GM23338 (cell line): ENCODE results near the gene PRG2. TPM values are rescaled to one million over a fixed set of nuclear protein-coding genes. Genes with fewer than 3 reads are reported as not detected.

Experiments used
- ATAC-seq: fragments of 200-7000 bp; cut with Tn5 transposase; 3 replicates; pipeline ENCODE4 v1.9.1; 2020
- DNase-seq: peaks from one replicate; pipeline ENCODE4 v3.0.0-alpha.2; 2015; ENCODE audit warnings: low spot score
- H2AFZ ChIP-seq: fragments of 200-600 bp; sonication (generic); 2 replicates; pipeline ENCODE4 v1.8.0; 2016; ENCODE audit warnings: antibody characterized with exemption, mild to moderate bottlenecking, moderate library complexity
- H3F3A ChIP-seq: fragments of 200-600 bp; sonication (generic); replicated peaks from 2 replicates; pipeline ENCODE4 v1.8.0; 2017; ENCODE audit warnings: antibody characterized with exemption, mixed run types, low read depth
- H3K27ac ChIP-seq: fragments of 200-600 bp; sonication (generic); 2 replicates; pipeline ENCODE4 v1.6.1; 2016; ENCODE audit warnings: low read depth
- H3K27me3 ChIP-seq: fragments of 200-600 bp; sonication (generic); 2 replicates; pipeline ENCODE4 v1.8.0; 2016; ENCODE audit warnings: mild to moderate bottlenecking, mixed run types, moderate library complexity; ENCODE audit not compliant: insufficient read depth
- H3K36me3 ChIP-seq: fragments of 200-600 bp; sonication (generic); 2 replicates; pipeline ENCODE4 v1.8.0; 2016; ENCODE audit warnings: mild to moderate bottlenecking; ENCODE audit not compliant: insufficient read depth
- H3K4me1 ChIP-seq: fragments of 200-600 bp; sonication (generic); 2 replicates; pipeline ENCODE4 v1.8.0; 2016; ENCODE audit warnings: mild to moderate bottlenecking, moderate library complexity; ENCODE audit not compliant: insufficient read depth
- H3K4me2 ChIP-seq: fragments of 200-600 bp; sonication (generic); 2 replicates; pipeline ENCODE4 v1.7.1; 2017; ENCODE audit warnings: mixed run types
- H3K4me3 ChIP-seq: fragments of 200-600 bp; sonication (generic); 2 replicates; pipeline ENCODE4 v1.6.1; 2016; ENCODE audit warnings: mixed run types
- H3K79me2 ChIP-seq: fragments of 200-600 bp; sonication (generic); replicated peaks from 2 replicates; pipeline ENCODE4 v1.8.0; 2017; ENCODE audit warnings: mild to moderate bottlenecking; ENCODE audit not compliant: insufficient read depth
- H3K9me2 ChIP-seq: fragments of 200-600 bp; sonication (generic); 2 replicates; pipeline ENCODE4 v1.8.0; 2017; ENCODE audit not compliant: insufficient read depth
- H4K20me1 ChIP-seq: fragments of 200-600 bp; sonication (generic); replicated peaks from 2 replicates; pipeline ENCODE4 v1.8.0; 2017; ENCODE audit warnings: mild to moderate bottlenecking; ENCODE audit not compliant: insufficient read depth
- H3K27ac Mint-ChIP-seq: 2 replicates; pipeline ENCODE4 v1.8.0; 2020; ENCODE audit warnings: inconsistent platforms, mild to moderate bottlenecking, moderate library complexity, mixed read lengths
- H3K27me3 Mint-ChIP-seq: 3 replicates; pipeline ENCODE4 v1.8.0; 2022; ENCODE audit warnings: low read depth, mild to moderate bottlenecking, moderate library complexity, mixed read lengths, inconsistent platforms; ENCODE audit not compliant: insufficient read depth, poor library complexity
- H3K36me3 Mint-ChIP-seq: 3 replicates; pipeline ENCODE4 v1.8.0; 2021; ENCODE audit warnings: low read depth, mild to moderate bottlenecking, inconsistent platforms, moderate library complexity, mixed read lengths
- H3K4me1 Mint-ChIP-seq: 3 replicates; pipeline ENCODE4 v1.8.0; 2020; ENCODE audit warnings: mild to moderate bottlenecking, inconsistent platforms, mixed read lengths
- H3K4me3 Mint-ChIP-seq: 3 replicates; pipeline ENCODE4 v1.8.0; 2021; ENCODE audit warnings: moderate library complexity, mild to moderate bottlenecking, inconsistent platforms, mixed read lengths
- H3K9me3 Mint-ChIP-seq: 3 replicates; pipeline ENCODE4 v1.8.0; 2020; ENCODE audit warnings: moderate library complexity, mild to moderate bottlenecking, inconsistent platforms, mixed read lengths
- EZH2 ChIP-seq: fragments of 200-600 bp; sonication (generic); IDR thresholded peaks from one replicate; pipeline ENCODE4 v1.8.0; 2017; ENCODE audit warnings: antibody characterized with exemption, mild to moderate bottlenecking, low read depth; ENCODE audit not compliant: unreplicated experiment
- NANOG ChIP-seq: IDR thresholded peaks from 2 replicates; pipeline ENCODE4 v1.6.1; 2016; ENCODE audit warnings: antibody characterized with exemption, borderline replicate concordance
- POLR2AphosphoS5 ChIP-seq: IDR thresholded peaks from 2 replicates; pipeline ENCODE4 v1.6.1; 2016; ENCODE audit warnings: antibody characterized with exemption, low read depth
- polyA plus RNA-seq: library from polyadenylated mRNA; unstranded; fragments of >200 nt; fragmentation: Nextera tagmentation; extraction: Ambion mirVana; gene quantifications from 2 replicates; pipeline ENCODE4 v1.2.1, GENCODE V29; 2016
- total RNA-seq: library from RNA; depleted of rRNA; stranded (reverse); fragments of >200 nt; shearing (Covaris generic); gene quantifications from 2 replicates; pipeline ENCODE4 v1.2.3, GENCODE V29; 2014
- TF ChIP-seq, protein P1 (sequence below), 2 experiments: fragments of 200-600 bp in 1 of 2; sonication (generic) in 1 of 2; conservative IDR thresholded peaks; 2 replicates each; pipeline versions ENCODE4 v1.5.1 to v1.6.1; 2016 to 2017; ENCODE audit warnings: antibody characterized with exemption in 2 of 2, low read depth in 2 of 2, mild to moderate bottlenecking in 2 of 2, moderate library complexity in 1 of 2
- TF ChIP-seq, protein P2 (sequence below): IDR thresholded peaks from 2 replicates; pipeline ENCODE4 v1.6.1; 2016; ENCODE audit warnings: antibody characterized with exemption

PRG2 gene
- total and polyA plus RNA-seq, 2 experiments from 2014 or later: not detected

DNA sequence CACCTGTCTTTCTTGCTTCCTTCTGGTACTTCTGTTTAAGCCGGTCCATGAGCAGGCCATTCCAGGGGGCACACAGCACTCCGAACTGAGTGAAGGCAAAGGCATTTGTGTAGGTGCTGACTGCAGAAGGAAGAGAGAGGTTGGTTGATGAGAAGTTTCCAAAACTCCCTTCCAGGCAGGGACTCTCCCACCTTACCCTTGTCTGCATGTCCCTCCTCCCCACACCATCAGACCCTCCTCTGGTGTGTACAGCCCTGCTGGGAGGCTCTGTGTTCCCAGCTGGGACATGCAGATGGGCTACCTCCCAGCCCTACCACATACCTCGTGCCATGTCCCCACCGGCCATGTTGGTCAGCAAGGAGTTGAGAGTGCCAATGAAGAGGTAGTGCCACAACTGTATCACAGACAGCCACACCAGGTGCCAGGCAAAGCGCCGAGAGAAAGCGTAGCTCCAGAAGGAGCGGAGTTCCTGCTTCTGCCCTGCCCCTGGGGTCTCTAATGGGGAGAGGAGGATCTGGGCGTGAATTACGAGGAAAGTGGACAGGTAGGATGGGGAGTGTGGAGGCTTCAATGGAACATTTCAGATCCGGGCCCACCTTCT, 24.3 kb upstream of the PRG2 start:
- H2AFZ ChIP-seq: no peak overlapping the region
- no peaks in the 10 kb centered on the region for H3K4me1 ChIP-seq
- no peak overlapping the region for H3K4me3 Mint-ChIP-seq
- TF ChIP-seq, protein P1, sequence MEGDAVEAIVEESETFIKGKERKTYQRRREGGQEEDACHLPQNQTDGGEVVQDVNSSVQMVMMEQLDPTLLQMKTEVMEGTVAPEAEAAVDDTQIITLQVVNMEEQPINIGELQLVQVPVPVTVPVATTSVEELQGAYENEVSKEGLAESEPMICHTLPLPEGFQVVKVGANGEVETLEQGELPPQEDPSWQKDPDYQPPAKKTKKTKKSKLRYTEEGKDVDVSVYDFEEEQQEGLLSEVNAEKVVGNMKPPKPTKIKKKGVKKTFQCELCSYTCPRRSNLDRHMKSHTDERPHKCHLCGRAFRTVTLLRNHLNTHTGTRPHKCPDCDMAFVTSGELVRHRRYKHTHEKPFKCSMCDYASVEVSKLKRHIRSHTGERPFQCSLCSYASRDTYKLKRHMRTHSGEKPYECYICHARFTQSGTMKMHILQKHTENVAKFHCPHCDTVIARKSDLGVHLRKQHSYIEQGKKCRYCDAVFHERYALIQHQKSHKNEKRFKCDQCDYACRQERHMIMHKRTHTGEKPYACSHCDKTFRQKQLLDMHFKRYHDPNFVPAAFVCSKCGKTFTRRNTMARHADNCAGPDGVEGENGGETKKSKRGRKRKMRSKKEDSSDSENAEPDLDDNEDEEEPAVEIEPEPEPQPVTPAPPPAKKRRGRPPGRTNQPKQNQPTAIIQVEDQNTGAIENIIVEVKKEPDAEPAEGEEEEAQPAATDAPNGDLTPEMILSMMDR (conservative IDR thresholded peaks at IDR 0.05; ENCODE audit: low read depth in 2 of 2): no peak
- peaks cover 77% of the 10 kb centered on the region for H3K36me3 Mint-ChIP-seq
- no peaks in the 10 kb centered on the region for H3K27me3 ChIP-seq
- H3K36me3 ChIP-seq: peaks cover 25% of the 10 kb centered on the region
- peaks cover 10% of the 10 kb centered on the region for H3K4me1 Mint-ChIP-seq
- H3K4me3 ChIP-seq: no peak overlapping the region
- DNase-seq (no peak), ATAC-seq (no peak)
- H3K9me2 ChIP-seq: no peaks in the 10 kb centered on the region
- H3K27ac Mint-ChIP-seq: no peak overlapping the region
- no peaks in the 10 kb centered on the region for H3F3A ChIP-seq
- no peaks in the 10 kb centered on the region for H3K79me2 ChIP-seq
- H4K20me1 ChIP-seq: peaks cover 4% of the 10 kb centered on the region
- no peaks in the 10 kb centered on the region for H3K9me3 Mint-ChIP-seq
- no peak overlapping the region for H3K27ac ChIP-seq
- H3K4me2 ChIP-seq: no peak overlapping the region
- no peaks in the 10 kb centered on the region for H3K27me3 Mint-ChIP-seq

DNA sequence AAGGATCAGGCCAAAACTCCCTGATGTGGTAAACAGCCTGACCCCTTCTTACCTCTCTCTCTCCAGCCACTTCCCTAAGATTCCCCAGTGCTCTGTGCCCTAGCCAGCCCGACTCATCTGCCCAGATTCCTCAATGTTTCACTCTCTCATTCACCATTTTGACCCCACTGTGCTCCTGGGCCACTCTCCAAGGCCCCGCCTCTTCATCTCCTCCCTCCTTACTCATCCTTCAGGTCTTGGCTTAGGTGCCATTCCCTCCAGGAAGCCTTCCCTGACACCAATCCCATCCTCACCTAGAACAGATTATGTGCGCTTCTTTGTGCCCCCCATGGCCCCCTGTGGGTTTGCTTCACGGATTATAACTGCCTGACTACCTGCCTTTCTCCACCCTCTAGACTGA, 23.2 kb upstream of the PRG2 start:
- TF ChIP-seq, protein P2, sequence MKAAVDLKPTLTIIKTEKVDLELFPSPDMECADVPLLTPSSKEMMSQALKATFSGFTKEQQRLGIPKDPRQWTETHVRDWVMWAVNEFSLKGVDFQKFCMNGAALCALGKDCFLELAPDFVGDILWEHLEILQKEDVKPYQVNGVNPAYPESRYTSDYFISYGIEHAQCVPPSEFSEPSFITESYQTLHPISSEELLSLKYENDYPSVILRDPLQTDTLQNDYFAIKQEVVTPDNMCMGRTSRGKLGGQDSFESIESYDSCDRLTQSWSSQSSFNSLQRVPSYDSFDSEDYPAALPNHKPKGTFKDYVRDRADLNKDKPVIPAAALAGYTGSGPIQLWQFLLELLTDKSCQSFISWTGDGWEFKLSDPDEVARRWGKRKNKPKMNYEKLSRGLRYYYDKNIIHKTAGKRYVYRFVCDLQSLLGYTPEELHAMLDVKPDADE: no peak
- no peak for TF ChIP-seq NANOG
- TF ChIP-seq, protein P1 (conservative IDR thresholded peaks at IDR 0.05; ENCODE audit: low read depth in 2 of 2): no peak
- TF ChIP-seq POLR2AphosphoS5: no peak
- peaks cover 77% of the 10 kb centered on the region for H3K36me3 Mint-ChIP-seq
- Histone ChIP-seq H3K27me3 (no peaks in the 10 kb centered on the region), H3K4me3 (no peak overlapping the region), H3K9me2 (no peaks in the 10 kb centered on the region), H3F3A (no peaks in the 10 kb centered on the region), H3K36me3 (peaks cover 25% of the 10 kb centered on the region), H4K20me1 (peaks cover 4% of the 10 kb centered on the region), H3K79me2 (no peaks in the 10 kb centered on the region), H3K27ac (no peak overlapping the region), H3K4me1 (no peaks in the 10 kb centered on the region), H2AFZ (no peak overlapping the region), H3K4me2 (no peak overlapping the region)
- no peak overlapping the region for H3K4me3 Mint-ChIP-seq
- no peak for ATAC-seq
- H3K4me1 Mint-ChIP-seq: peaks cover 10% of the 10 kb centered on the region
- DNase-seq: no peak
- H3K27ac Mint-ChIP-seq: no peak overlapping the region
- no peaks in the 10 kb centered on the region for H3K9me3 Mint-ChIP-seq
- H3K27me3 Mint-ChIP-seq: no peaks in the 10 kb centered on the region

DNA sequence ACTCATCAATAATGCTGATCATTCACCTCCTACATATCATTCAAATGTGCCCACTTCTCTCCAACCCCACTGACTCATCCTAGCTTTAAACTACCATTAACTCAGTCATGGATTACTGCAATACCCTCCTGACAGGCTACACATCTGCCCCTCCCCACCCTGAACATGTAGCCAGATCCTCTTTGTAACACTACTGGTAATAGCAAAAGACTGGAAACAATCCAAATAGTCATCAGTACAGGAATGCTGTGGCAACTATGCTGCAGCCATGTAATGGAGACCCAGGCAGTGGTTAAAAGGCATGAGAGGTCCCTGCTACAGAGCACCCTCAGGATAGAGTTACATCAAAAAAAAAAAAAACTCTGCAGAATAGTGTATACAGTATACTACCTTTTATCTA, 19.8 kb upstream of the PRG2 start:
- H3F3A ChIP-seq: no peaks in the 10 kb centered on the region
- H2AFZ ChIP-seq: no peak overlapping the region
- H3K27me3 Mint-ChIP-seq: peaks cover 6% of the 10 kb centered on the region
- H3K27ac ChIP-seq: no peak overlapping the region
- no peak overlapping the region for H3K4me3 Mint-ChIP-seq
- no peaks in the 10 kb centered on the region for H3K27me3 ChIP-seq
- H3K9me3 Mint-ChIP-seq: no peaks in the 10 kb centered on the region
- no peak overlapping the region for H3K4me3 ChIP-seq
- H3K4me2 ChIP-seq: no peak overlapping the region
- H3K9me2 ChIP-seq: no peaks in the 10 kb centered on the region
- peaks cover 4% of the 10 kb centered on the region for H4K20me1 ChIP-seq
- H3K27ac Mint-ChIP-seq: no peak overlapping the region
- DNase-seq: no peak
- no peaks in the 10 kb centered on the region for H3K4me1 ChIP-seq
- H3K36me3 Mint-ChIP-seq: peaks cover 69% of the 10 kb centered on the region
- ATAC-seq: no peak
- H3K36me3 ChIP-seq: peaks cover 25% of the 10 kb centered on the region
- no peak for TF ChIP-seq EZH2
- TF ChIP-seq, protein P1 (conservative IDR thresholded peaks at IDR 0.05; ENCODE audit: low read depth in 2 of 2): no peak
- no peaks in the 10 kb centered on the region for H3K79me2 ChIP-seq
- peaks cover 5% of the 10 kb centered on the region for H3K4me1 Mint-ChIP-seq
